SK-N-SH (cell line): ENCODE data around the gene GPR27. TPM values are rescaled to one million over a fixed set of nuclear protein-coding genes. Genes with fewer than 3 reads are reported as not detected.

Experiments
- CTCF ChIA-PET: fragments of 300-600, 350-600 bp; formaldehyde crosslinking; extraction: SDS; loops from one replicate; lab custom pipeline; 2021; lab: Yijun Ruan, JAX
- POLR2A ChIA-PET: fragments of 350-600 bp; sonication (Branson Sonifier 250); formaldehyde crosslinking; extraction: SDS; loops from one replicate; lab custom pipeline; 2020; ENCODE audit warnings: antibody characterized with exemption, inconsistent platforms; lab: Yijun Ruan, JAX
- DNase-seq: peaks from one replicate; pipeline ENCODE4 v3.0.0; 2012
- H2AFZ ChIP-seq: fragments of 200-600 bp; sonication (generic); 2 replicates; pipeline ENCODE4 v1.8.1; 2016; ENCODE audit warnings: antibody characterized with exemption, mild to moderate bottlenecking, low read depth
- H3F3A ChIP-seq: fragments of 200-600 bp; sonication (generic); replicated peaks from 2 replicates; pipeline ENCODE3; 2016; ENCODE audit warnings: antibody characterized with exemption, mild to moderate bottlenecking; ENCODE audit not compliant: insufficient read depth
- H3K27ac ChIP-seq, 2 experiments: fragments of 200-500 bp in 1 of 2; fragments of 200-600 bp in 1 of 2; sonication (Bioruptor generic) in 1 of 2; sonication (generic), shearing (Covaris generic) in 1 of 2; 2 replicates each; pipeline versions ENCODE4 v1.5.1 to v1.6.1; 2014 to 2016; ENCODE audit warnings: low read depth in 2 of 2, inconsistent platforms in 1 of 2, low read length in 1 of 2, mild to moderate bottlenecking in 1 of 2, mixed read lengths in 1 of 2
- H3K27me3 ChIP-seq: fragments of 200-600 bp; sonication (generic), shearing (Covaris generic); 2 replicates; pipeline ENCODE4 v1.6.1; 2016; ENCODE audit warnings: mixed run types; ENCODE audit not compliant: insufficient read depth
- H3K36me3 ChIP-seq, 2 experiments: fragments of 200-500 bp in 1 of 2; fragments of 200-600 bp in 1 of 2; sonication (Bioruptor generic) in 1 of 2; sonication (generic) in 1 of 2; replicated peaks in 1 of 2; 2 replicates each; pipeline versions ENCODE3 to v1.5.1; 2014 to 2016; ENCODE audit warnings: low read length in 1 of 2, mild to moderate bottlenecking in 1 of 2; ENCODE audit not compliant: insufficient read depth in 2 of 2, control insufficient read depth in 1 of 2
- H3K4me1 ChIP-seq, 2 experiments: fragments of 200-500 bp in 1 of 2; fragments of 200-600 bp in 1 of 2; sonication (Bioruptor generic) in 1 of 2; sonication (generic), shearing (Covaris generic) in 1 of 2; 2 replicates each; pipeline versions ENCODE4 v1.5.1 to v1.6.1; 2014 to 2016; ENCODE audit warnings: low read depth in 1 of 2, low read length in 1 of 2, mixed run types in 1 of 2; ENCODE audit not compliant: insufficient read depth in 2 of 2, control insufficient read depth in 1 of 2
- H3K4me2 ChIP-seq: fragments of 200-600 bp; sonication (generic), shearing (Covaris generic); 2 replicates; pipeline ENCODE4 v1.6.1; 2017; ENCODE audit warnings: mixed run types
- H3K4me3 ChIP-seq, 2 experiments: fragments of 200-500 bp in 1 of 2; fragments of 200-600 bp in 1 of 2; sonication (Bioruptor generic) in 1 of 2; sonication (generic), shearing (Covaris generic) in 1 of 2; 2 replicates each; pipeline versions ENCODE4 v1.5.1 to v1.8.1; 2014 to 2016; ENCODE audit warnings: low read depth in 2 of 2, inconsistent platforms in 1 of 2, low read length in 1 of 2, mild to moderate bottlenecking in 1 of 2, mixed read lengths in 1 of 2, moderate library complexity in 1 of 2
- H3K79me2 ChIP-seq: fragments of 200-600 bp; sonication (generic); 2 replicates; pipeline ENCODE4 v1.8.1; 2017; ENCODE audit warnings: mild to moderate bottlenecking; ENCODE audit not compliant: insufficient read depth
- H3K9ac ChIP-seq: fragments of 200-600 bp; sonication (generic); 2 replicates; pipeline ENCODE4 v1.6.1; 2017; ENCODE audit warnings: mixed run types
- H3K9me2 ChIP-seq: fragments of 200-600 bp; sonication (generic); 2 replicates; pipeline ENCODE4 v1.6.1; 2017; ENCODE audit warnings: mixed run types
- H3K9me3 ChIP-seq: fragments of 200-600 bp; sonication (generic); 2 replicates; pipeline ENCODE4 v1.6.1; 2017; ENCODE audit warnings: mixed run types, mild to moderate bottlenecking, moderate library complexity
- H4K20me1 ChIP-seq: fragments of 200-600 bp; sonication (generic); 2 replicates; pipeline ENCODE4 v1.6.1; 2017; ENCODE audit warnings: mild to moderate bottlenecking, mixed run types; ENCODE audit not compliant: insufficient read depth
- EZH2phosphoT487 ChIP-seq: fragments of 200-600 bp; sonication (generic); IDR thresholded peaks from 2 replicates; pipeline ENCODE4 v1.6.1; 2017; ENCODE audit warnings: low read depth, mixed run types, mild to moderate bottlenecking, antibody characterized with exemption, moderate library complexity, borderline replicate concordance
- FOSL2 ChIP-seq: IDR thresholded peaks from 2 replicates; pipeline ENCODE4 v1.4.0; 2012; ENCODE audit warnings: low read depth, mild to moderate bottlenecking, moderate library complexity, borderline replicate concordance
- GATA2 ChIP-seq: sonication (generic); formaldehyde crosslinking; IDR thresholded peaks from 2 replicates; pipeline ENCODE4 v1.5.0; 2020; ENCODE audit warnings: mild to moderate bottlenecking, missing genetic modification reagents
- MEF2A ChIP-seq: IDR thresholded peaks from 2 replicates; pipeline ENCODE4 v1.4.0; 2012; ENCODE audit warnings: low read depth, borderline replicate concordance
- MXI1 ChIP-seq: IDR thresholded peaks from 2 replicates; pipeline ENCODE4 v1.6.1; 2012; ENCODE audit warnings: mild to moderate bottlenecking, low read depth, low read length, improper control_type of control experiment
- POLR2AphosphoS5 ChIP-seq: IDR thresholded peaks from 2 replicates; pipeline ENCODE4 v1.6.1; 2012; ENCODE audit warnings: low read depth, low read length
- YY1 ChIP-seq: IDR thresholded peaks from 2 replicates; pipeline ENCODE4 v1.4.0; 2012; ENCODE audit warnings: low read depth, mild to moderate bottlenecking
- WGBS: methylation state at CpG from one replicate; pipeline ENCODE4 v1.1.6; 2017; ENCODE audit warnings: low lambda C conversion rate; 5-methylcytosine and 5-hydroxymethylcytosine counted together
- polyA plus RNA-seq, 3 experiments: library from polyadenylated mRNA; depleted of rRNA; stranded (reverse); fragments of >200 nt; gene quantifications; 2 replicates each; pipeline ENCODE4 v1.2.3, GENCODE V29; 2012
- TF ChIP-seq, protein P1 (sequence below): fragments of 200-600 bp; sonication (generic); IDR thresholded peaks from 2 replicates; pipeline ENCODE4 v1.6.1; 2017; ENCODE audit warnings: antibody characterized with exemption, mild to moderate bottlenecking, moderate library complexity

The GPR27 gene
- polyA plus RNA-seq, 1 of the 3 experiments (the other 2 are of a cell fraction), result 0.05 TPM

DNA sequence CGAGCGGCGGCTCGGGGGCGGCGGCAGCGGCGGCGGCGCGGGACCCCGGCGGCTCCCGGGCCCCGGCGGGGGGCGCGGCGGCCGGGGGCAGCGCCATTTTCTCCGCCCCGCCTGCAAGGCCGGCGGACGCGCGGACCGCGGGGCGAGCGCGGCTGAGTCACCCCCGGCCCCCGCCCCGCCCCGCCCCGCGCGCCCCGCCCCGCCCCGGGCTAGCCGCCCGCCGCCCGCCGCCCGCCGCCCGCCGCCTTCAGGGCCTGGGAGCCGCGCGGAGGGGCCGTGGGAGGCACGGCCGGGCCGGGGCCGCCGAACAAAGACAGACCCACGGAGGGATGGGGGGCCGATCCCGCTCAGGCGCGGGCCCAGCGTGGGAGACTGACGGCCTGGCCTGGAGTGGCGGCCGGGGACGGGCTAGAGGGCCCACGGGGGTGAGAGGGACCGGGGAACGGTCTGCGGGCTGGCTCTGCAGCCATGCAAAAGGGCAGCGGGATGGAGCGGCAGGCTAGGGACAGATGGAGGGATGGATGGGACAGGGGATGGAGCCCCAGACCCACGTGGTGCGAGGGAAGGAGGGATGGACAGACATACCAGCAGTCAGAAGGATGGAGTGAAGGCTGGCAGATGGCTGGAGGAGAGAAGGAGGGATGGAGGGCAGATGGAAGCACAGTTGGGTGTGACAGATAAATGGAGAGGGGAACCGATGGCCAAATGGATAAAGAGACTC is 28.2 kb upstream of the GPR27 start, which contains the start of gene EIF4E3:
EIF4E3 (minus strand) TSS at position 132 of the 721 bp plus-strand sequence; CDS start at position 97, 35 bp downstream.
- whole genome bisulfite sequencing, result 18% methylated on average over 18 of the region's 80 CpGs
- no peaks in the 10 kb centered on the region for H4K20me1 ChIP-seq
- no peaks in the 10 kb centered on the region for H3K9me2 ChIP-seq
- CTCF ChIA-PET, result interaction anchor here (1.7 to 3.7 kb wide), 4 partner anchors 14 to 150 kb away, joined by 4 to 23 read pairs (median 4); no protein-coding TSS in a partner anchor
- peaks cover 0 to 24% of the 10 kb centered on the region in 2 experiments; a peak in 1 of 4 replicates for H3K4me1 ChIP-seq
- TF ChIP-seq FOSL2 (no peak), POLR2AphosphoS5 (no peak), MEF2A (no peak), MXI1 (peak; percentile 68; the same call in 1 of the 2 replicates)
- peak within 1 kb of the TSS; percentile 60; the same call in 1 of the 2 replicates for H3K9ac ChIP-seq
- no peaks in the 10 kb centered on the region for H3K36me3 ChIP-seq
- no peaks in the 10 kb centered on the region for H3K79me2 ChIP-seq
- H3K4me2 ChIP-seq, result peak within 1 kb of the TSS; percentile 86
- H3K9me3 ChIP-seq, result no peaks in the 10 kb centered on the region
- peak within 1 kb of the TSS; percentile 85 for H2AFZ ChIP-seq
- DNase-seq, result peak; percentile 93
- peaks cover 8% of the 10 kb centered on the region for H3K27me3 ChIP-seq
- peaks cover 5% of the 10 kb centered on the region for H3F3A ChIP-seq
- POLR2A ChIA-PET, result no interaction called here
- H3K4me3 ChIP-seq, result peak within 1 kb of the TSS; percentile 70 to 77
- H3K27ac ChIP-seq, result peak within 1 kb of the TSS in 1 of 2 experiments; percentile 66; a peak in 1 of 4 replicates

DNA sequence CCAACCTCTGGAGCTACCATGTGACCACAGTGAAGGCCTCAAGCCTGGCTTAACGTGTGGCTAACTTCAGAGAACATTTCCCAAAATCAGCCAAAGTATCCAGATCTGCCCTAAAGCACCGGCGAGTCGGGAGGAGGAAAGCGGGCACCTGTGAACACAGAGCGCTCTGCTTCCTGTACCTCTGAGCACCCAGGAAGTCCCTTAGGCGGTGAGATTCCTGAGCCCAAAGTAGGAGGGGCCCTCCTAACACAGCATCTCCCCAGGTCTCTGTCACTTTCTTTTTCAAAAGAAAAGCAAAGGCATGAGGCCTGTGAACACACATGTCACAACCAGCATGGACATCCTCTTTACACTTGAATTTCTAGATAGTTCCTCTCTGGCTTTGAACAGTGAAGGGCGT is 27.5 kb upstream of the GPR27 start:
- Histone ChIP-seq H3K4me1 (peaks cover 0 to 24% of the 10 kb centered on the region in 2 experiments; a peak in 1 of 4 replicates), H3F3A (peaks cover 5% of the 10 kb centered on the region), H3K9me3 (no peaks in the 10 kb centered on the region), H3K4me2 (peak overlapping the region; percentile 83; the same call in 1 of the 2 replicates), H3K27me3 (peaks cover 5% of the 10 kb centered on the region), H3K36me3 (no peaks in the 10 kb centered on the region), H3K4me3 (peak overlapping the region in 1 of 2 experiments; percentile 61; a peak in 1 of 4 replicates), H3K9me2 (no peaks in the 10 kb centered on the region), H2AFZ (no peak overlapping the region), H3K79me2 (no peaks in the 10 kb centered on the region), H3K27ac (no peak overlapping the region), H3K9ac (no peak overlapping the region), H4K20me1 (no peaks in the 10 kb centered on the region)
- TF ChIP-seq GATA2 (CRISPR knock-in tag) (no peak), YY1 (no peak), MXI1 (no peak), EZH2phosphoT487 (no peak)
- TF ChIP-seq, protein P1, sequence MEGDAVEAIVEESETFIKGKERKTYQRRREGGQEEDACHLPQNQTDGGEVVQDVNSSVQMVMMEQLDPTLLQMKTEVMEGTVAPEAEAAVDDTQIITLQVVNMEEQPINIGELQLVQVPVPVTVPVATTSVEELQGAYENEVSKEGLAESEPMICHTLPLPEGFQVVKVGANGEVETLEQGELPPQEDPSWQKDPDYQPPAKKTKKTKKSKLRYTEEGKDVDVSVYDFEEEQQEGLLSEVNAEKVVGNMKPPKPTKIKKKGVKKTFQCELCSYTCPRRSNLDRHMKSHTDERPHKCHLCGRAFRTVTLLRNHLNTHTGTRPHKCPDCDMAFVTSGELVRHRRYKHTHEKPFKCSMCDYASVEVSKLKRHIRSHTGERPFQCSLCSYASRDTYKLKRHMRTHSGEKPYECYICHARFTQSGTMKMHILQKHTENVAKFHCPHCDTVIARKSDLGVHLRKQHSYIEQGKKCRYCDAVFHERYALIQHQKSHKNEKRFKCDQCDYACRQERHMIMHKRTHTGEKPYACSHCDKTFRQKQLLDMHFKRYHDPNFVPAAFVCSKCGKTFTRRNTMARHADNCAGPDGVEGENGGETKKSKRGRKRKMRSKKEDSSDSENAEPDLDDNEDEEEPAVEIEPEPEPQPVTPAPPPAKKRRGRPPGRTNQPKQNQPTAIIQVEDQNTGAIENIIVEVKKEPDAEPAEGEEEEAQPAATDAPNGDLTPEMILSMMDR, result no peak
- DNase-seq, result no peak
- CTCF ChIA-PET, result interaction anchor here (1.9 kb wide), 2 partner anchors 15 to 133 kb away, joined by 4 to 7 read pairs; no protein-coding TSS in a partner anchor
- WGBS, result 95% methylated on average over 8 of the region's 8 CpGs
- POLR2A ChIA-PET, result no interaction called here
